Measurements from ENCODE around the gene PTPRD.

- TF ChIP-seq POLR2A (IDR thresholded peaks at IDR 0.05) = no peak
- no peak for TF ChIP-seq CTCF (IDR thresholded peaks at IDR 0.05 in 4 of 5, conservative IDR thresholded peaks at IDR 0.05 in 1 of 5)
These were observed 882.6 kb downstream of the PTPRD start for GRCh38 chr9:9730174-9730573.
